Astrocyte (in vitro differentiated cells and primary cell): ENCODE measurements around the gene ABCC4. TPM values are rescaled to one million over a fixed set of nuclear protein-coding genes. Genes with fewer than 3 reads are reported as not detected.

Experiments
- DNase-seq: peaks from one replicate; pipeline ENCODE4 v3.0.0-alpha.2; 2010; ENCODE audit warnings: low read depth
- FAIRE-seq: peaks from 2 replicates; lab custom pipeline; 2011; peaks lifted over from hg19 to GRCh38; lab: Jason Lieb, UNC
- H2AFZ ChIP-seq: 2 replicates; pipeline ENCODE4 v1.6.0; 2012; ENCODE audit warnings: low read depth, low read length, inconsistent platforms
- H3K27ac ChIP-seq: 2 replicates; pipeline ENCODE4 v1.5.1; 2011; ENCODE audit warnings: low read depth, low read length, inconsistent platforms
- H3K27me3 ChIP-seq: 2 replicates; pipeline ENCODE4 v1.6.0; 2011; ENCODE audit warnings: low read length, inconsistent platforms; ENCODE audit not compliant: insufficient read depth
- H3K36me3 ChIP-seq: 2 replicates; pipeline ENCODE4 v1.5.1; 2011; ENCODE audit warnings: low read length, inconsistent platforms; ENCODE audit not compliant: insufficient read depth
- H3K4me1 ChIP-seq: 2 replicates; pipeline ENCODE4 v1.5.1; 2011; ENCODE audit warnings: low read length, inconsistent platforms; ENCODE audit not compliant: insufficient read depth
- H3K4me2 ChIP-seq: 2 replicates; pipeline ENCODE4 v1.6.0; 2012; ENCODE audit warnings: low read length, inconsistent platforms
- H3K4me3 ChIP-seq: 2 replicates; pipeline ENCODE4 v1.5.1; 2011; ENCODE audit warnings: low read depth, mild to moderate bottlenecking, low read length, inconsistent platforms; ENCODE audit not compliant: insufficient read depth
- H3K79me2 ChIP-seq: 2 replicates; pipeline ENCODE4 v1.6.0; 2012; ENCODE audit warnings: mild to moderate bottlenecking, low read length, inconsistent platforms; ENCODE audit not compliant: insufficient read depth
- H3K9ac ChIP-seq: 2 replicates; pipeline ENCODE4 v1.6.0; 2012; ENCODE audit warnings: mild to moderate bottlenecking, low read length, inconsistent platforms
- H3K9me3 ChIP-seq: 2 replicates; pipeline ENCODE4 v1.5.1; 2012; ENCODE audit warnings: low read depth, mild to moderate bottlenecking, low read length, inconsistent platforms; ENCODE audit not compliant: insufficient read depth
- H4K20me1 ChIP-seq: 2 replicates; pipeline ENCODE4 v1.6.0; 2012; ENCODE audit warnings: low read length, inconsistent platforms; ENCODE audit not compliant: insufficient read depth
- H3K27ac Mint-ChIP-seq: one replicate; pipeline ENCODE4 v1.8.0; 2021; ENCODE audit warnings: mild to moderate bottlenecking, mixed read lengths; ENCODE audit not compliant: unreplicated experiment
- H3K27me3 Mint-ChIP-seq: one replicate; pipeline ENCODE4 v1.8.0; 2021; ENCODE audit warnings: low read depth, mixed read lengths; ENCODE audit not compliant: unreplicated experiment
- H3K36me3 Mint-ChIP-seq: one replicate; pipeline ENCODE4 v1.8.0; 2021; ENCODE audit warnings: low read depth, mixed read lengths; ENCODE audit not compliant: unreplicated experiment
- H3K4me1 Mint-ChIP-seq: one replicate; pipeline ENCODE4 v1.8.0; 2021; ENCODE audit warnings: low read depth, mixed read lengths; ENCODE audit not compliant: unreplicated experiment
- H3K4me3 Mint-ChIP-seq: one replicate; pipeline ENCODE4 v1.8.0; 2021; ENCODE audit warnings: mild to moderate bottlenecking, moderate library complexity, mixed read lengths; ENCODE audit not compliant: unreplicated experiment
- H3K9me3 Mint-ChIP-seq: one replicate; pipeline ENCODE4 v1.8.0; 2021; ENCODE audit warnings: mild to moderate bottlenecking, mixed read lengths; ENCODE audit not compliant: unreplicated experiment
- EZH2 ChIP-seq: IDR thresholded peaks from 2 replicates; pipeline ENCODE4 v1.6.1; 2012; ENCODE audit warnings: mild to moderate bottlenecking, low read length, inconsistent platforms; ENCODE audit not compliant: insufficient read depth
- total RNA-seq: library from RNA; stranded (reverse); gene quantifications from 2 replicates; pipeline ENCODE4 v1.2.1, GENCODE V29; 2021
- TF ChIP-seq, protein P1 (sequence below): IDR thresholded peaks from 2 replicates; pipeline ENCODE4 v1.5.1; 2011; ENCODE audit warnings: low read depth, mild to moderate bottlenecking, inconsistent platforms, low read length, moderate library complexity; ENCODE audit not compliant: insufficient read depth

ABCC4 gene
- total RNA-seq, 1 donor from 2014 or later, result 15.6 TPM

GRCh38 chr13:95231393-95231792 is 69.9 kb downstream of the ABCC4 start:
- Mint-ChIP-seq H3K9me3 (no peaks in the 10 kb centered on the region), H3K27me3 (no peaks in the 10 kb centered on the region), H3K27ac (no peak overlapping the region)

DNA sequence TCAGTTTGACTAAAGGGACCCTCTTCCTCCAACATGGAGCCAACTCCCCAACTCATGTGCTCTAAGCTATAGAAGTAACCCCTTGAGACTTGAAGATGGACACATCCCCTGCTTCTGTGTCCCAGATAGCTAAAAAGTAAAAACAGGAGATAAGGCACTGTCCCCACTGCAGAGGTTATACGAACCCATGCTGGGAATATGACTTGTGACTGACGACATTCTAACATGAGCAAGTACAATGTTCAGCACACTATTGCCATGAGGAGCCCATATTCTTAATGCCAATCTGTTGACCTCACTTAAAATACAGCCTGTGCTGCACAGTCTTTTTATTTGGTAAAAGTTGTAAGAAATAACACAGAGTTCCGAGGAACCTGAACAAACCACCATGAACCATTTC is 71.4 kb downstream of the ABCC4 start:
- Histone ChIP-seq H3K27ac (no peak overlapping the region), H3K4me1 (no peaks in the 10 kb centered on the region), H3K27me3 (no peaks in the 10 kb centered on the region), H3K36me3 (no peaks in the 10 kb centered on the region), H3K9me3 (no peaks in the 10 kb centered on the region), H3K4me2 (no peak overlapping the region), H3K9ac (no peak overlapping the region), H3K79me2 (no peaks in the 10 kb centered on the region), H4K20me1 (no peaks in the 10 kb centered on the region), H3K4me3 (no peak overlapping the region), H2AFZ (no peak overlapping the region)
- Mint-ChIP-seq H3K4me3 (no peak overlapping the region), H3K36me3 (peaks cover 2% of the 10 kb centered on the region), H3K27me3 (no peaks in the 10 kb centered on the region), H3K9me3 (no peaks in the 10 kb centered on the region), H3K27ac (no peak overlapping the region), H3K4me1 (no peaks in the 10 kb centered on the region)
- FAIRE-seq (no peak), DNase-seq (no peak)
- no peak for TF ChIP-seq EZH2
- TF ChIP-seq, protein P1, sequence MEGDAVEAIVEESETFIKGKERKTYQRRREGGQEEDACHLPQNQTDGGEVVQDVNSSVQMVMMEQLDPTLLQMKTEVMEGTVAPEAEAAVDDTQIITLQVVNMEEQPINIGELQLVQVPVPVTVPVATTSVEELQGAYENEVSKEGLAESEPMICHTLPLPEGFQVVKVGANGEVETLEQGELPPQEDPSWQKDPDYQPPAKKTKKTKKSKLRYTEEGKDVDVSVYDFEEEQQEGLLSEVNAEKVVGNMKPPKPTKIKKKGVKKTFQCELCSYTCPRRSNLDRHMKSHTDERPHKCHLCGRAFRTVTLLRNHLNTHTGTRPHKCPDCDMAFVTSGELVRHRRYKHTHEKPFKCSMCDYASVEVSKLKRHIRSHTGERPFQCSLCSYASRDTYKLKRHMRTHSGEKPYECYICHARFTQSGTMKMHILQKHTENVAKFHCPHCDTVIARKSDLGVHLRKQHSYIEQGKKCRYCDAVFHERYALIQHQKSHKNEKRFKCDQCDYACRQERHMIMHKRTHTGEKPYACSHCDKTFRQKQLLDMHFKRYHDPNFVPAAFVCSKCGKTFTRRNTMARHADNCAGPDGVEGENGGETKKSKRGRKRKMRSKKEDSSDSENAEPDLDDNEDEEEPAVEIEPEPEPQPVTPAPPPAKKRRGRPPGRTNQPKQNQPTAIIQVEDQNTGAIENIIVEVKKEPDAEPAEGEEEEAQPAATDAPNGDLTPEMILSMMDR, result no peak

More at GRCh38 chr13:95231393-95231792, 69.9 kb downstream of the ABCC4 start:
- H3K9ac ChIP-seq, result no peak overlapping the region
- H3K4me2 ChIP-seq, result no peak overlapping the region
- TF ChIP-seq, protein P1, result no peak
- no peak for TF ChIP-seq EZH2
- H3K79me2 ChIP-seq, result no peaks in the 10 kb centered on the region
- no peaks in the 10 kb centered on the region for H3K4me1 Mint-ChIP-seq
- H3K27ac ChIP-seq, result no peak overlapping the region
- no peaks in the 10 kb centered on the region for H3K27me3 ChIP-seq
- no peak overlapping the region for H2AFZ ChIP-seq
- no peaks in the 10 kb centered on the region for H3K4me1 ChIP-seq
- no peak for DNase-seq
- no peak overlapping the region for H3K4me3 ChIP-seq
- no peak overlapping the region for H3K4me3 Mint-ChIP-seq
- H3K36me3 ChIP-seq, result no peaks in the 10 kb centered on the region
- peaks cover 2% of the 10 kb centered on the region for H3K36me3 Mint-ChIP-seq
- no peak for FAIRE-seq
- peaks cover 3% of the 10 kb centered on the region for H4K20me1 ChIP-seq
- H3K9me3 ChIP-seq, result no peaks in the 10 kb centered on the region

- H3K4me1 Mint-ChIP-seq, result no peaks in the 10 kb centered on the region
- no peak for DNase-seq
- Histone ChIP-seq H3K79me2 (no peaks in the 10 kb centered on the region), H4K20me1 (no peaks in the 10 kb centered on the region), H3K9me3 (no peaks in the 10 kb centered on the region), H3K4me2 (no peak overlapping the region), H3K36me3 (no peaks in the 10 kb centered on the region), H3K27ac (no peak overlapping the region), H2AFZ (no peak overlapping the region), H3K4me1 (no peaks in the 10 kb centered on the region), H3K27me3 (no peaks in the 10 kb centered on the region), H3K9ac (no peak overlapping the region), H3K4me3 (no peak overlapping the region)
- H3K9me3 Mint-ChIP-seq, result no peaks in the 10 kb centered on the region
- TF ChIP-seq EZH2, result no peak
- TF ChIP-seq, protein P1, result no peak
- no peaks in the 10 kb centered on the region for H3K27me3 Mint-ChIP-seq
- no peak for FAIRE-seq
- H3K27ac Mint-ChIP-seq, result no peak overlapping the region
- no peak overlapping the region for H3K4me3 Mint-ChIP-seq
- peaks cover 2% of the 10 kb centered on the region for H3K36me3 Mint-ChIP-seq
Measured at GRCh38 chr13:95228130-95228529, 73.1 kb downstream of the ABCC4 start.
